Upper lobe of left lung (tissue), 4 donors: Measurements from ENCODE around the gene EEF2.
"Not testable (repeated sequence)": the region's sequence is repeated elsewhere in the genome, so short reads cannot be mapped to it uniquely, and the experiment has no call there.

Source experiments
- EP300 ChIP-seq, 4 donors: sonication (generic); formaldehyde crosslinking; IDR thresholded peaks; one replicate each; pipeline ENCODE4 v1.5.1; 2017; ENCODE audit warnings: antibody characterized with exemption in 4 of 4, control low read depth in 2 of 4
- POLR2A ChIP-seq, 4 donors: fragments of 450-650 bp; IDR thresholded peaks; one replicate each; pipeline ENCODE4 v1.5.1; 2016 to 2017; ENCODE audit warnings: antibody characterized with exemption in 4 of 4, mild to moderate bottlenecking in 2 of 4
- POLR2AphosphoS5 ChIP-seq, 2 donors: sonication (generic); formaldehyde crosslinking; IDR thresholded peaks; one replicate each; pipeline ENCODE4 v1.5.1; 2017; ENCODE audit warnings: antibody characterized with exemption in 2 of 2
- TF ChIP-seq, protein P1 (sequence below), 6 experiments: fragments of 450-650 bp in 4 of 6; fragments of 200-600 bp in 2 of 6; sonication (generic) in 2 of 6; IDR thresholded peaks; one replicate each; pipeline ENCODE4 v1.5.1; 2016 to 2019; ENCODE audit warnings: antibody characterized with exemption in 6 of 6

DNA sequence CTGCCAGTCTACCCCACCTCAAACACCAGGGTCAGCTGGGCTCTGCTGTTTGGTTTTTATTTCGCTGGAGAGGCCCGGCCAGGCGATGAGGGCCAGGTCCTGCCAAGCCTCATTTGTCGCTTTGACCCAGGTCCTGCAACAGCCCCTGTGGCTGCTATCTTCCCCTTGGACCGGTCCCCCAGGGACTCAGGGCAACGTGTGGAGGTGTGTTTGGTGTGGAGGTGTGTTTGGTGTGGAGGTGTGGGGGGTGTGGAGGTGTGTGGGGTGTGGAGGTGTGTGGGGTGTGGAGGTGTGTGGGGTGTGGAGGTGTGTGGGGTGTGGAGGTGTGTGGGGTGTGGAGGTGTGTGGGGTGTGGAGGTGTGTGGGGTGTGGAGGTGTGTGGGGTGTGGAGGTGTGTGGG, 26.2 kb upstream of the EEF2 start:
- TF ChIP-seq, protein P1, sequence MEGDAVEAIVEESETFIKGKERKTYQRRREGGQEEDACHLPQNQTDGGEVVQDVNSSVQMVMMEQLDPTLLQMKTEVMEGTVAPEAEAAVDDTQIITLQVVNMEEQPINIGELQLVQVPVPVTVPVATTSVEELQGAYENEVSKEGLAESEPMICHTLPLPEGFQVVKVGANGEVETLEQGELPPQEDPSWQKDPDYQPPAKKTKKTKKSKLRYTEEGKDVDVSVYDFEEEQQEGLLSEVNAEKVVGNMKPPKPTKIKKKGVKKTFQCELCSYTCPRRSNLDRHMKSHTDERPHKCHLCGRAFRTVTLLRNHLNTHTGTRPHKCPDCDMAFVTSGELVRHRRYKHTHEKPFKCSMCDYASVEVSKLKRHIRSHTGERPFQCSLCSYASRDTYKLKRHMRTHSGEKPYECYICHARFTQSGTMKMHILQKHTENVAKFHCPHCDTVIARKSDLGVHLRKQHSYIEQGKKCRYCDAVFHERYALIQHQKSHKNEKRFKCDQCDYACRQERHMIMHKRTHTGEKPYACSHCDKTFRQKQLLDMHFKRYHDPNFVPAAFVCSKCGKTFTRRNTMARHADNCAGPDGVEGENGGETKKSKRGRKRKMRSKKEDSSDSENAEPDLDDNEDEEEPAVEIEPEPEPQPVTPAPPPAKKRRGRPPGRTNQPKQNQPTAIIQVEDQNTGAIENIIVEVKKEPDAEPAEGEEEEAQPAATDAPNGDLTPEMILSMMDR (IDR thresholded peaks at IDR 0.05): not testable (repeated sequence)
- not testable (repeated sequence) for TF ChIP-seq POLR2A, EP300, POLR2AphosphoS5 (IDR thresholded peaks at IDR 0.05)
